PFSK-1 (cell line): Measurements from ENCODE around the gene PLEKHA5.

Experiments
- FOXP2 ChIP-seq: optimal IDR thresholded peaks from 2 replicates; pipeline ENCODE3; 2011; ENCODE audit warnings: borderline replicate concordance, control low read depth, inconsistent platforms; ENCODE audit not compliant: insufficient read depth; ENCODE audit errors: extremely low read length, extremely low read depth
- POLR2AphosphoS5 ChIP-seq: IDR thresholded peaks from 2 replicates; pipeline ENCODE4 v1.6.1; 2012; ENCODE audit warnings: low read depth, mild to moderate bottlenecking, control low read depth, low read length, moderate library complexity
- REST ChIP-seq, 2 experiments: IDR thresholded peaks; 2 replicates each; pipeline versions ENCODE4 v1.6.1 to v1.8.0; 2011 to 2012; ENCODE audit warnings: low read depth in 2 of 2, low read length in 2 of 2, control low read depth in 1 of 2, inconsistent platforms in 1 of 2, mild to moderate bottlenecking in 1 of 2, moderate library complexity in 1 of 2; ENCODE audit not compliant: insufficient read depth in 1 of 2
- SIN3A ChIP-seq: IDR thresholded peaks from 2 replicates; pipeline ENCODE4 v1.6.1; 2012; ENCODE audit warnings: mild to moderate bottlenecking, low read length, moderate library complexity, borderline replicate concordance; ENCODE audit not compliant: insufficient read depth
- TAF1 ChIP-seq: IDR thresholded peaks from 2 replicates; pipeline ENCODE4 v1.6.1; 2012; ENCODE audit warnings: low read length, control low read depth, borderline replicate concordance; ENCODE audit not compliant: insufficient read depth

Gene PLEKHA5

GRCh38 chr12:19307451-19307850 is 177.9 kb downstream of the PLEKHA5 start:
- TF ChIP-seq SIN3A (no peak), REST (IDR thresholded peaks at IDR 0.05; ENCODE audit: insufficient read depth in 1 of 2, low read depth in 2 of 2, low read length in 2 of 2) (no peak), TAF1 (no peak), FOXP2 (no peak), POLR2AphosphoS5 (no peak)

GRCh38 chr12:19311165-19311564 is 181.6 kb downstream of the PLEKHA5 start:
- TF ChIP-seq TAF1 (no peak), SIN3A (no peak), REST (IDR thresholded peaks at IDR 0.05; ENCODE audit: insufficient read depth in 1 of 2, low read depth in 2 of 2, low read length in 2 of 2) (no peak), FOXP2 (no peak), POLR2AphosphoS5 (no peak)

- TF ChIP-seq SIN3A, result no peak
- no peak for TF ChIP-seq REST (IDR thresholded peaks at IDR 0.05; ENCODE audit: insufficient read depth in 1 of 2, low read depth in 2 of 2, low read length in 2 of 2)
- no peak for TF ChIP-seq POLR2AphosphoS5
- TF ChIP-seq FOXP2, result no peak
- no peak for TF ChIP-seq TAF1
These were observed 183.1 kb downstream of the PLEKHA5 start for GRCh38 chr12:19312637-19313036.

- TF ChIP-seq REST (IDR thresholded peaks at IDR 0.05; ENCODE audit: insufficient read depth in 1 of 2, low read depth in 2 of 2, low read length in 2 of 2) (no peak), FOXP2 (no peak), POLR2AphosphoS5 (no peak), SIN3A (no peak), TAF1 (no peak)
These were observed 186.9 kb downstream of the PLEKHA5 start for GRCh38 chr12:19316425-19316824.

GRCh38 chr12:19322376-19322775 is 192.8 kb downstream of the PLEKHA5 start:
- TF ChIP-seq POLR2AphosphoS5 (no peak), FOXP2 (no peak), SIN3A (no peak), REST (IDR thresholded peaks at IDR 0.05; ENCODE audit: insufficient read depth in 1 of 2, low read depth in 2 of 2, low read length in 2 of 2) (no peak), TAF1 (no peak)
